SK-N-SH (cell line): Measurements from ENCODE around the gene VPS35L. TPM values are rescaled to one million over a fixed set of nuclear protein-coding genes. Genes with fewer than 3 reads are reported as not detected.
A peak's percentile ranks its signal among the peaks of the same experiment; 100 is the strongest.

Experiments used
- CTCF ChIA-PET: fragments of 300-600, 350-600 bp; formaldehyde crosslinking; extraction: SDS; loops from one replicate; lab custom pipeline; 2021; lab: Yijun Ruan, JAX
- POLR2A ChIA-PET: fragments of 350-600 bp; sonication (Branson Sonifier 250); formaldehyde crosslinking; extraction: SDS; loops from one replicate; lab custom pipeline; 2020; ENCODE audit warnings: antibody characterized with exemption, inconsistent platforms; lab: Yijun Ruan, JAX
- DNase-seq: peaks from one replicate; pipeline ENCODE4 v3.0.0; 2012
- H2AFZ ChIP-seq: fragments of 200-600 bp; sonication (generic); 2 replicates; pipeline ENCODE4 v1.8.1; 2016; ENCODE audit warnings: antibody characterized with exemption, mild to moderate bottlenecking, low read depth
- H3F3A ChIP-seq: fragments of 200-600 bp; sonication (generic); replicated peaks from 2 replicates; pipeline ENCODE3; 2016; ENCODE audit warnings: antibody characterized with exemption, mild to moderate bottlenecking; ENCODE audit not compliant: insufficient read depth
- H3K27ac ChIP-seq, 2 experiments: fragments of 200-500 bp in 1 of 2; fragments of 200-600 bp in 1 of 2; sonication (Bioruptor generic) in 1 of 2; sonication (generic), shearing (Covaris generic) in 1 of 2; 2 replicates each; pipeline versions ENCODE4 v1.5.1 to v1.6.1; 2014 to 2016; ENCODE audit warnings: low read depth in 2 of 2, inconsistent platforms in 1 of 2, low read length in 1 of 2, mild to moderate bottlenecking in 1 of 2, mixed read lengths in 1 of 2
- H3K27me3 ChIP-seq: fragments of 200-600 bp; sonication (generic), shearing (Covaris generic); 2 replicates; pipeline ENCODE4 v1.6.1; 2016; ENCODE audit warnings: mixed run types; ENCODE audit not compliant: insufficient read depth
- H3K36me3 ChIP-seq, 2 experiments: fragments of 200-500 bp in 1 of 2; fragments of 200-600 bp in 1 of 2; sonication (Bioruptor generic) in 1 of 2; sonication (generic) in 1 of 2; replicated peaks in 1 of 2; 2 replicates each; pipeline versions ENCODE3 to v1.5.1; 2014 to 2016; ENCODE audit warnings: low read length in 1 of 2, mild to moderate bottlenecking in 1 of 2; ENCODE audit not compliant: insufficient read depth in 2 of 2, control insufficient read depth in 1 of 2
- H3K4me1 ChIP-seq, 2 experiments: fragments of 200-500 bp in 1 of 2; fragments of 200-600 bp in 1 of 2; sonication (Bioruptor generic) in 1 of 2; sonication (generic), shearing (Covaris generic) in 1 of 2; 2 replicates each; pipeline versions ENCODE4 v1.5.1 to v1.6.1; 2014 to 2016; ENCODE audit warnings: low read depth in 1 of 2, low read length in 1 of 2, mixed run types in 1 of 2; ENCODE audit not compliant: insufficient read depth in 2 of 2, control insufficient read depth in 1 of 2
- H3K4me2 ChIP-seq: fragments of 200-600 bp; sonication (generic), shearing (Covaris generic); 2 replicates; pipeline ENCODE4 v1.6.1; 2017; ENCODE audit warnings: mixed run types
- H3K4me3 ChIP-seq, 2 experiments: fragments of 200-500 bp in 1 of 2; fragments of 200-600 bp in 1 of 2; sonication (Bioruptor generic) in 1 of 2; sonication (generic), shearing (Covaris generic) in 1 of 2; 2 replicates each; pipeline versions ENCODE4 v1.5.1 to v1.8.1; 2014 to 2016; ENCODE audit warnings: low read depth in 2 of 2, inconsistent platforms in 1 of 2, low read length in 1 of 2, mild to moderate bottlenecking in 1 of 2, mixed read lengths in 1 of 2, moderate library complexity in 1 of 2
- H3K79me2 ChIP-seq: fragments of 200-600 bp; sonication (generic); 2 replicates; pipeline ENCODE4 v1.8.1; 2017; ENCODE audit warnings: mild to moderate bottlenecking; ENCODE audit not compliant: insufficient read depth
- H3K9ac ChIP-seq: fragments of 200-600 bp; sonication (generic); 2 replicates; pipeline ENCODE4 v1.6.1; 2017; ENCODE audit warnings: mixed run types
- H3K9me2 ChIP-seq: fragments of 200-600 bp; sonication (generic); 2 replicates; pipeline ENCODE4 v1.6.1; 2017; ENCODE audit warnings: mixed run types
- H3K9me3 ChIP-seq: fragments of 200-600 bp; sonication (generic); 2 replicates; pipeline ENCODE4 v1.6.1; 2017; ENCODE audit warnings: mixed run types, mild to moderate bottlenecking, moderate library complexity
- H4K20me1 ChIP-seq: fragments of 200-600 bp; sonication (generic); 2 replicates; pipeline ENCODE4 v1.6.1; 2017; ENCODE audit warnings: mild to moderate bottlenecking, mixed run types; ENCODE audit not compliant: insufficient read depth
- CHD2 ChIP-seq: fragments of 150-350 bp; IDR thresholded peaks from 2 replicates; pipeline ENCODE4 v1.6.1; 2018; ENCODE audit warnings: low read length; ENCODE audit not compliant: partially characterized antibody
- ELF1 ChIP-seq: IDR thresholded peaks from 2 replicates; pipeline ENCODE4 v1.4.0; 2012
- EZH2phosphoT487 ChIP-seq: fragments of 200-600 bp; sonication (generic); IDR thresholded peaks from 2 replicates; pipeline ENCODE4 v1.6.1; 2017; ENCODE audit warnings: low read depth, mixed run types, mild to moderate bottlenecking, antibody characterized with exemption, moderate library complexity, borderline replicate concordance
- FOSL2 ChIP-seq: IDR thresholded peaks from 2 replicates; pipeline ENCODE4 v1.4.0; 2012; ENCODE audit warnings: low read depth, mild to moderate bottlenecking, moderate library complexity, borderline replicate concordance
- FOXJ3 ChIP-seq: sonication (generic); formaldehyde crosslinking; IDR thresholded peaks from 2 replicates; pipeline ENCODE4 v1.5.1; 2020; ENCODE audit warnings: mild to moderate bottlenecking, missing genetic modification reagents
- FOXM1 ChIP-seq: IDR thresholded peaks from 2 replicates; pipeline ENCODE4 v1.4.0; 2012; ENCODE audit warnings: low read depth, mild to moderate bottlenecking
- GABPA ChIP-seq: IDR thresholded peaks from 2 replicates; pipeline ENCODE4 v1.4.0; 2012; ENCODE audit warnings: low read depth, mild to moderate bottlenecking
- GATA2 ChIP-seq: sonication (generic); formaldehyde crosslinking; IDR thresholded peaks from 2 replicates; pipeline ENCODE4 v1.5.0; 2020; ENCODE audit warnings: mild to moderate bottlenecking, missing genetic modification reagents
- JUND ChIP-seq: IDR thresholded peaks from 2 replicates; pipeline ENCODE4 v1.4.0; 2012
- MEF2A ChIP-seq: IDR thresholded peaks from 2 replicates; pipeline ENCODE4 v1.4.0; 2012; ENCODE audit warnings: low read depth, borderline replicate concordance
- NFIC ChIP-seq: IDR thresholded peaks from 2 replicates; pipeline ENCODE4 v1.4.0; 2012; ENCODE audit warnings: borderline replicate concordance
- NRF1 ChIP-seq: IDR thresholded peaks from 2 replicates; pipeline ENCODE4 v1.6.1; 2012; ENCODE audit warnings: low read depth, mild to moderate bottlenecking, low read length
- POLR2AphosphoS5 ChIP-seq: IDR thresholded peaks from 2 replicates; pipeline ENCODE4 v1.6.1; 2012; ENCODE audit warnings: low read depth, low read length
- RFX5 ChIP-seq: IDR thresholded peaks from 2 replicates; pipeline ENCODE4 v1.6.1; 2012; ENCODE audit warnings: mild to moderate bottlenecking, improper control_type of control experiment, low read length
- SIN3A ChIP-seq: IDR thresholded peaks from 2 replicates; pipeline ENCODE4 v1.6.1; 2012; ENCODE audit warnings: low read depth, mild to moderate bottlenecking, low read length, moderate library complexity, borderline replicate concordance
- SMC3 ChIP-seq: IDR thresholded peaks from 2 replicates; pipeline ENCODE4 v1.6.1; 2012; ENCODE audit warnings: low read depth, low read length, improper control_type of control experiment
- TAF1 ChIP-seq: IDR thresholded peaks from 2 replicates; pipeline ENCODE4 v1.6.1; 2012; ENCODE audit warnings: low read depth, mild to moderate bottlenecking, low read length, moderate library complexity, borderline replicate concordance
- WGBS: methylation state at CpG from one replicate; pipeline ENCODE4 v1.1.6; 2017; ENCODE audit warnings: low lambda C conversion rate; 5-methylcytosine and 5-hydroxymethylcytosine counted together
- polyA plus RNA-seq, 3 experiments: library from polyadenylated mRNA; depleted of rRNA; stranded (reverse); fragments of >200 nt; gene quantifications; 2 replicates each; pipeline ENCODE4 v1.2.3, GENCODE V29; 2012
- TF ChIP-seq, protein P1 (sequence below): IDR thresholded peaks from 2 replicates; pipeline ENCODE4; 2012
- TF ChIP-seq, protein P2 (sequence below): IDR thresholded peaks from 2 replicates; pipeline ENCODE4 v1.4.0; 2012; ENCODE audit warnings: low read depth
- TF ChIP-seq, protein P3 (sequence below): IDR thresholded peaks from 2 replicates; pipeline ENCODE4 v1.4.0; 2012; ENCODE audit warnings: low read depth, borderline replicate concordance

Gene VPS35L
- polyA plus RNA-seq, 1 of the 3 experiments (the other 2 are of a cell fraction), result 35.3 TPM

DNA sequence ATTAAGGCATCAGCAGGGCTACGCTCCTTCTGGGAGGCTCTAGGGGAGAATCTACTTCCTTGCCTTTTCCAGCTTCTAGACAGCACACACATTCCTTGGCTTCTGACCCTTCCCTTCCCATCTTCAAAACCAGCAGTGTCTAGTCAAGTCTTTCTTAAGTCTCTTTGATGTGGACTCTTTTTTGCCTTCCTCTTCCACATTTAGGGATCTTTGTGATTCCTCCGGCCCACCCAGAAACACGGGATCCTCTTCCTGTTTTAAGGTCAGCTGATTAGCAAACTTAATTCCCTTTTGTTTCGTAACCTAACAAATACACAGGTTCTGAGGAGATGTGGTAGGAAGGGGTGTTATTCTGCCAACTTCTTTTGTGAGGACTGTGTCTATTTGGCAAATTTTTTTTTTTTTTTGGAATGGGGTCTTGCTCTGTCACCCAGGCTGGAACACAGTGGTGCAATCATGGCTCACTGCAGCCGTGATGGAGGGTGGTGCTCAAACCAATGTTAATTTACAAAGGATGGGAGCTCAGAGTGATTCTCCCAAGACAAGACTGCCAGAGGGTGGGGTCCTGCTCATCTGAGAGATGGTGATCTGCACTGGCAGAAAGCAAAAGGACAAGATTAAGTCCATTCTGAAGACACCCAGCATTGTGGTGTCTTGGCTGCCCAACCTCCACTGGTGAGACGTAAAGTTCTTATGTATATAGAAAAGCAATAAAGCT lies 147.8 kb downstream of the VPS35L start:
- H3K9me3 ChIP-seq, result no peaks in the 10 kb centered on the region
- H3K27ac ChIP-seq, result no peak overlapping the region
- no peak for TF ChIP-seq ELF1
- TF ChIP-seq SMC3, result no peak
- no peak for TF ChIP-seq CHD2
- no peak for TF ChIP-seq NFIC
- no peak for TF ChIP-seq MEF2A
- TF ChIP-seq SIN3A, result no peak
- no peak for TF ChIP-seq FOXM1
- TF ChIP-seq GABPA, result no peak
- TF ChIP-seq RFX5, result no peak
- no peak for TF ChIP-seq TAF1
- TF ChIP-seq EZH2phosphoT487, result no peak
- TF ChIP-seq, protein P1, sequence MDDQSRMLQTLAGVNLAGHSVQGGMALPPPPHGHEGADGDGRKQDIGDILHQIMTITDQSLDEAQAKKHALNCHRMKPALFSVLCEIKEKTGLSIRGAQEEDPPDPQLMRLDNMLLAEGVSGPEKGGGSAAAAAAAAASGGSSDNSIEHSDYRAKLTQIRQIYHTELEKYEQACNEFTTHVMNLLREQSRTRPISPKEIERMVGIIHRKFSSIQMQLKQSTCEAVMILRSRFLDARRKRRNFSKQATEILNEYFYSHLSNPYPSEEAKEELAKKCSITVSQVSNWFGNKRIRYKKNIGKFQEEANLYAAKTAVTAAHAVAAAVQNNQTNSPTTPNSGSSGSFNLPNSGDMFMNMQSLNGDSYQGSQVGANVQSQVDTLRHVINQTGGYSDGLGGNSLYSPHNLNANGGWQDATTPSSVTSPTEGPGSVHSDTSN, result no peak
- TF ChIP-seq JUND, result no peak
- TF ChIP-seq, protein P2, sequence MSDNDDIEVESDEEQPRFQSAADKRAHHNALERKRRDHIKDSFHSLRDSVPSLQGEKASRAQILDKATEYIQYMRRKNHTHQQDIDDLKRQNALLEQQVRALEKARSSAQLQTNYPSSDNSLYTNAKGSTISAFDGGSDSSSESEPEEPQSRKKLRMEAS, result no peak
- no peak for TF ChIP-seq POLR2AphosphoS5
- peaks cover 24% of the 10 kb centered on the region for H4K20me1 ChIP-seq
- no peak overlapping the region for H3K4me3 ChIP-seq
- H3K9ac ChIP-seq, result no peak overlapping the region
- DNase-seq, result no peak
- POLR2A ChIA-PET, result no interaction called here
- CTCF ChIA-PET, result interaction anchor here (1.3 kb wide), 1 partner anchor 11 kb away, joined by 3 read pairs; no protein-coding TSS in a partner anchor
- peaks cover 47 to 54% of the 10 kb centered on the region in 2 experiments for H3K36me3 ChIP-seq
- H3K4me2 ChIP-seq, result no peak overlapping the region
- H2AFZ ChIP-seq, result no peak overlapping the region
- H3K4me1 ChIP-seq, result peaks cover 5 to 18% of the 10 kb centered on the region in 2 experiments
- WGBS, result 97% methylated on average over 6 of the region's 6 CpGs
- H3K27me3 ChIP-seq, result no peaks in the 10 kb centered on the region
- peaks cover 17% of the 10 kb centered on the region; the same call in 1 of the 2 replicates for H3K79me2 ChIP-seq
- H3F3A ChIP-seq, result peaks cover 29% of the 10 kb centered on the region
- no peaks in the 10 kb centered on the region for H3K9me2 ChIP-seq

DNA sequence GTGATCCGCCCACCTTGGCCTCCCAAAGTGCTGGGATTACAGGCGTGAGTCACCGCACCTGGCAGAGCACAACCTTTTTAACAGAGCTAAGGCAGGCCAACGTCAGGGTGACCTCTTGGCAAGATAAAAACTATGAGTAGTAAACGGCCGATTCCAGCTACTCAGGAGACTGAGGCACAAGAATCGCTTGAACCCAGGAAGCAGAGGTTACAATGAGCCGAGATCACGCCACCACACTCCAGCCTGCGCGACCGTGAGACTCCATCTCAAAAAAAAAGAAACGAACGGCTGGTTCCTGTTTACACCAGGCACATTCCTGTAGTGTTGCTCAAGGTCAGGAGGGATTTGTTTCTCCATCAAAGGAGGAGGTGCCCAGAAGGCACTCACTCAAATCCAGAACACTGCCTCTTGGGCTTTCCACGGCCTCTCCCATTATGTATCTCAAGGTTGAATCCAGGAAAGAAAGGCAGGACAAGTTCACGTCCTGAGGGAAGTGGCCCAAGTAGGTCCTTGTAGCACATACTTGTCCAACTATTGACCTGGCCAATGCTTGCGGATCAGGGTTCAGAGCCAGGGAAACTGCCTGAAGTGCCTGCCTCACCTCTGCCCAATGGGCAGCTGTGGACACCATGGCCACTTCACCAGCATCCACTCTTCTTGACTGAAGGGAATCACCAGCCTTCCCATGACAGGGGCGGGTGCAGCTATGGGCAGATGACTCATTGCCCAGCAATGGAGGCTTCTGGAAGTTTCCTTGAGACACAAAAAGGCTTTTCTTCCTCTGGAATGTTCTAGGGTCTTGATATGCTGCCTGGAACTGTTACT lies 149.0 kb downstream of the VPS35L start:
- Histone ChIP-seq H2AFZ (no peak overlapping the region), H3K4me1 (peaks cover 0 to 18% of the 10 kb centered on the region in 2 experiments), H4K20me1 (peaks cover 22% of the 10 kb centered on the region), H3K27ac (peak overlapping the region in 1 of 2 experiments; percentile 42; a peak in 2 of 4 replicates), H3F3A (peaks cover 29% of the 10 kb centered on the region), H3K9ac (no peak overlapping the region), H3K9me2 (no peaks in the 10 kb centered on the region), H3K36me3 (peaks cover 43 to 56% of the 10 kb centered on the region in 2 experiments), H3K9me3 (no peaks in the 10 kb centered on the region), H3K27me3 (no peaks in the 10 kb centered on the region), H3K4me3 (no peak overlapping the region), H3K4me2 (no peak overlapping the region), H3K79me2 (peaks cover 21% of the 10 kb centered on the region; the same call in 1 of the 2 replicates)
- ChIA-PET CTCF (no interaction called here), POLR2A (interaction anchor here (1.2 kb wide), 1 partner anchor 9 kb away, joined by 3 read pairs; no protein-coding TSS in a partner anchor)
- no peak for DNase-seq
- no peak for TF ChIP-seq FOXJ3 (CRISPR knock-in tag)
- TF ChIP-seq FOSL2, result 0 out of 2 replicates have a peak, but pooled peaks have one; percentile 9
- no peak for TF ChIP-seq GATA2 (CRISPR knock-in tag)
- no peak for TF ChIP-seq NRF1
- TF ChIP-seq GABPA, result no peak
- TF ChIP-seq, protein P3, sequence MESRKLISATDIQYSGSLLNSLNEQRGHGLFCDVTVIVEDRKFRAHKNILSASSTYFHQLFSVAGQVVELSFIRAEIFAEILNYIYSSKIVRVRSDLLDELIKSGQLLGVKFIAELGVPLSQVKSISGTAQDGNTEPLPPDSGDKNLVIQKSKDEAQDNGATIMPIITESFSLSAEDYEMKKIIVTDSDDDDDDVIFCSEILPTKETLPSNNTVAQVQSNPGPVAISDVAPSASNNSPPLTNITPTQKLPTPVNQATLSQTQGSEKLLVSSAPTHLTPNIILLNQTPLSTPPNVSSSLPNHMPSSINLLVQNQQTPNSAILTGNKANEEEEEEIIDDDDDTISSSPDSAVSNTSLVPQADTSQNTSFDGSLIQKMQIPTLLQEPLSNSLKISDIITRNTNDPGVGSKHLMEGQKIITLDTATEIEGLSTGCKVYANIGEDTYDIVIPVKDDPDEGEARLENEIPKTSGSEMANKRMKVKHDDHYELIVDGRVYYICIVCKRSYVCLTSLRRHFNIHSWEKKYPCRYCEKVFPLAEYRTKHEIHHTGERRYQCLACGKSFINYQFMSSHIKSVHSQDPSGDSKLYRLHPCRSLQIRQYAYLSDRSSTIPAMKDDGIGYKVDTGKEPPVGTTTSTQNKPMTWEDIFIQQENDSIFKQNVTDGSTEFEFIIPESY, result no peak
- TF ChIP-seq SIN3A, result no peak
- TF ChIP-seq JUND, result no peak; the same call in 1 of the 2 replicates
- 92% methylated on average over 18 of the region's 18 CpGs for WGBS
